ENCODE data around the gene PKD1.

PKD1 gene

DNA sequence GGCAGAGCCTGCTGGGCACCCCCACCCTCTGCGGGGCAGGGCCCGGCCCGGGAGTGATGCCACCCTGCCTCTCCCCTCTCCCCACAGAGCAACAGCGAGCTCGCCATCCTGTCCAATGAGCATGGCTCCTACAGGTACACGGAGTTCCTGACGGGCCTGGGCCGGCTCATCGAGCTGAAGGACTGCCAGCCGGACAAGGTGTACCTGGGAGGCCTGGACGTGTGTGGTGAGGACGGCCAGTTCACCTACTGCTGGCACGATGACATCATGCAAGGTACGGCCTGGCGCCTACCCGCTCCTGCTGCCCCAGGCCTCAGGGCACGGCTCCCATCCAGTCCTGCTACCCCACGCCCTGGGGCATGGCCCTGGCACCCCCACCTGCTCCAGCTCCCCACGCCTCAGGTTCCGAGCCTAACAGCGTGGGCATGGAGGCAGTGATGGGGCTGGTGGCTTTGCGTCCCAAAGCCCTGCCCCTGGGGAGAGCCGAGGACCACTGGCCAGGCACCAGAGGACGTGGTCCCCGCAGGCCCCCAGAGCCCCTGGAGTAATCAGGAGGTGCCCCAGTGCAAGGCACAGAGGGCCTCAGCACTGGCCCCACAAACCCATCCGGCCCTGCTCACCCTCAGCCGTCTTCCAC, 49.5 kb downstream of the PKD1 start:
- no peak for DNase-seq

- no peak for DNase-seq
Measured at GRCh38 chr16:2085669-2086068, 50.0 kb downstream of the PKD1 start.

- DNase-seq: no peak
Measured at GRCh38 chr16:2084895-2085625, 50.6 kb downstream of the PKD1 start.

- DNase-seq: no peak
Measured at GRCh38 chr16:2083876-2084780, 51.6 kb downstream of the PKD1 start.

- no peak for DNase-seq
Measured at GRCh38 chr16:2083409-2083808, 52.3 kb downstream of the PKD1 start.

- DNase-seq: no peak
Measured at GRCh38 chr16:2082983-2083364, 52.7 kb downstream of the PKD1 start.

DNA sequence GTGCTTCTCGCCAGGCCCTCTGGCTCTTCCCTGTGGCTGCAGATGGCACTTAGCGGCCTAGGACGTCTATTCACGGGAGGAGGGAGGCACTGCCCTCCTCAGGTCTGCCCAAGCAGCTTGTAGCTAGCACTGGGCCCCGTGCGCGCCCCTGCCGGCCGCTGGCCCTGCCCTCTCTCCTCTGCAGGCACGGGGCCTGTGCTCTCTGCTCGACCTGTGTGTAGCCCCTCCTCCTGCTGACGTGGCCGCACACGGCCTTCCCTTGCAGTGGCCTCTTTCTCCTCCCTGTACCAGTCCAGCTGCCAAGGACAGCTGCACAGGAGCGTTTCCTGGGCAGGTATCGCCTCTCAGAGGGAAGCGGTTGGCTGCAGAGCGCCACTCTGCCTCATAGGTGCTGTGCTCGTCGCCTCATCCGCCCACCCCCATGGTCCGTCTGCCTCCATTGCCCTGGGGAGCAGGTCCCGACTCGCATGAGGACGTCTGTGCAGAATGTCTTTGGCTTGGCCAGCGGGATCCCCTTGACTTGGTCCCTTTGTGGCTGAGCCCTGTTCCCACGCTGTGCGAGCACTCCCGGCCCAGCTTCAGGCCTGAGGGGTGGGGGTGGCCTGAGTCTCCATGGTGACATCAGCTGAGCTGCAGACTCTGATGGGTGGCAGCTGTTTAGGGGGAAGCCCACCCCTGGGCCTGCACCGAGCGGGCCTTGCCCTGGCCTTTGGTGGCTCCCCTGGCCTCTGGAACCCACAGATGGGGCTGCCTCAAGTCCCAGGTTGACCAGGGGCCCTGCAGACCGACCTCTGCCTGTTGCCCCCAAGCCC, 53.3 kb downstream of the PKD1 start:
- no peak for DNase-seq

GRCh38 chr16:2081201-2082084, 54.3 kb downstream of the PKD1 start:
- no peak for DNase-seq

GRCh38 chr16:2079991-2080390, 55.7 kb downstream of the PKD1 start:
- no peak for DNase-seq

DNA sequence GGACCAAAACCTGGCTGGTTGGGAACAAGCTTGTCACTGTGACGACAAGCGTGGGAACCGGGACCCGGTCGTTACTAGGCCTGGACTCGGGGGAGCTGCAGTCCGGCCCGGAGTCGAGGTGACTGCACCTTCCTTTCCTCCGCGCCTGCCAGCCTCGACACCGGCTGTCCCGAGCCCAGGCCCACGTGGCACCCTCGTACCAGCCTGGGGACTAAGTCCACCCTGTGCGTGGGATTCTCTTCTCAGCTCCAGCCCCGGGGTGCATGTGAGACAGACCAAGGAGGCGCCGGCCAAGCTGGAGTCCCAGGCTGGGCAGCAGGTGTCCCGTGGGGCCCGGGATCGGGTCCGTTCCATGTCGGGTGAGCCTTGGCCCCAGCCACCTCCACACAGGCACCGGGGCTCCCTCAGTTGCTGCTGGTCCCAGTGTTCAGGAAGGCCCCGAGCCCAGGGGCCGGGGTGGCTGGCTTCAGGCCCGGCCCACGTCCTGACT, 56.3 kb downstream of the PKD1 start:
- no peak for DNase-seq

DNA sequence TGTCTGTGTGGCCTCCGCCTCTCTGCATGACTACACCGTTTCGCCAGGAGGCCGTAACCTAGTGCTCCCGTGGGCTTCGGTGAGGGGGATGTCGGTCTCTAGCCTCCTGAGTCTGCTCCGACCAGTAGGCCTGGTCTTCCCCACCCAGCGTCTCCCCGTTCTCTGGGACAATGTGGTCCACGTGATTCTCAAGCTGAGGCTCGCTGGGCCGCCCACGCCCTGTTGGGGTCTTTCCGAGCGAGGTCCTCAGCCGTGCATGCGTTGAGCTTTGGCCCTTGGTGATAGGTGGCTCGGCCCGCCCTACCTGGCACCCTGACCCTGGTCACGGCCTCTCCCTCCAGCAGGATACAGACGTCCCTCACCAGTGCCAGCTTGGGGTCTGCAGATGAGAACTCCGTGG, 57.0 kb downstream of the PKD1 start:
- DNase-seq: no peak

GRCh38 chr16:2078096-2078495, 57.6 kb downstream of the PKD1 start:
- no peak for DNase-seq

- DNase-seq: no peak
Measured at GRCh38 chr16:2077696-2078095, 58.0 kb downstream of the PKD1 start.

GRCh38 chr16:2077016-2077415, 58.7 kb downstream of the PKD1 start:
- DNase-seq: no peak

DNA sequence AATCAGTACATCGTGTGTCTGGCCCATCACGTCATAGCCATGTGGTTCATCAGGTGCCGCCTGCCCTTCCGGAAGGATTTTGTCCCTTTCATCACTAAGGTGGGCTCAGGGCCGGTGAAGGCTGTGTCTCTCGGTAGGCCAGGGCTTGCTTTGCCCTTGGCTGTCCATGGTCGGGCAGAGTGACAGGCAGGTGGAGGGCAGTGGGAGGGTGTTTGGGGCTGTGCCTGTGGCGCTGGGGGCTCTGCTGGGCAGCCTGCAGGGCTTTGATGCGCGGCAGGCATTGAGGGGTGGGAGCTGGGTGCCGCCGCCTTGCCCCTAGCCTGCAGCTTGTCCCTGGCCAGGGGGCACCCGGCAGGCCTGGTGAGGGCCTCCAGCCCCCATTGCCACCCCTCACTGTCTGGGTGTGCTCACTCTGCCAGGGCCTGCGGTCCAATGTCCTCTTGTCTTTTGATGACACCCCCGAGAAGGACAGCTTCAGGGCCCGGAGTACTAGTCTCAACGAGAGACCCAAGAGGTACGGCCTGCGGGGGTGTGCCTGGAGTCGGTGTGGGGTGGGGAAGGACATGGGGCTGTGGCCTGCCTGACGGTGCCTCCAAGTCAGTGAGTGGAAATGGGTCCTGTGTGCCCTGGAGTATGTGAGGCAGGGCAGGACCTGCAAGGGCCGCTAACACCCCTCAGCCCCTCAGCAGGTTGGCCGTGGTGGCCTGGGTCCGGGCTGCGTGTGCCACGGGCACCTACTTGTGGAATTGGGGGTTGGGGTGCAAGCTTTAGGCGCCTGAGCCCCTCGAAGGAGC, 59.4 kb downstream of the PKD1 start:
- DNase-seq: no peak

DNA sequence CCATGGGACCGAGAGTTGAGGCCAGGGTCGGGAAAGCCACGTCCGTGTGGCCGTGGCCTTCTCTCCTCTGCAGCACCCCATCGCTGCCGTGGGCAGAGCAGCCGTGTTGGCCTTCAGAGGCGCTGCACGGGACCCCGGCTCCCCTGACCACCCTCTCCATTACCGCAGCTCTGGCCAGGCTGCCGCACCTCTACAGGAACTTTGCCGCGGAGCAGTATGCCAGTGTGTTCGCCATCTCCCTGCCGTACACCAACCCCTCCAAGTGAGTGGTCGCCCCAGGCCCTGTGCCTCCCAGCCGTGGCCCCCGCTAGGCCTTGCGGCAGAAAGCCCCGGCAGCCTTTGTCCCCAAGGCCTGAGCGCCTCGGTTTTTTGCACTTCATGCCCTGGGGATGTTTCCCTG, 60.1 kb downstream of the PKD1 start:
- no peak for DNase-seq

DNA sequence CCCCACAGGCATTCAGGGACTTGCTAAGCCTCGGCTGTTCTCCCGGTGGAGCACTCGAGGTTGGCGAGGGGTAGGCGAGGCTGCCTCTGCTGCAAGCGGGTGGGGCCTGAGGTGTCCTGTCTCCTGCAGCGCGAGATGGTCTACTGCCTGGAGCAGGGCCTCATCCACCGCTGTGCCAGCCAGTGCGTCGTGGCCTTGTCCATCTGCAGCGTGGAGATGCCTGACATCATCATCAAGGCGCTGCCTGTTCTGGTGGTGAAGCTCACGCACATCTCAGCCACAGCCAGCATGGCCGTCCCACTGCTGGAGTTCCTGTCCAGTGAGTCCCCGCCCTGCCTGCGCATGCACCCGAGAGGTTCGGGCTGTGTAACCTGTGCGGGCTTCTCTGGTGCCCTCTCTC, 61.6 kb downstream of the PKD1 start:
- DNase-seq: no peak

GRCh38 chr16:2072926-2073325, 62.8 kb downstream of the PKD1 start:
- DNase-seq: no peak

DNA sequence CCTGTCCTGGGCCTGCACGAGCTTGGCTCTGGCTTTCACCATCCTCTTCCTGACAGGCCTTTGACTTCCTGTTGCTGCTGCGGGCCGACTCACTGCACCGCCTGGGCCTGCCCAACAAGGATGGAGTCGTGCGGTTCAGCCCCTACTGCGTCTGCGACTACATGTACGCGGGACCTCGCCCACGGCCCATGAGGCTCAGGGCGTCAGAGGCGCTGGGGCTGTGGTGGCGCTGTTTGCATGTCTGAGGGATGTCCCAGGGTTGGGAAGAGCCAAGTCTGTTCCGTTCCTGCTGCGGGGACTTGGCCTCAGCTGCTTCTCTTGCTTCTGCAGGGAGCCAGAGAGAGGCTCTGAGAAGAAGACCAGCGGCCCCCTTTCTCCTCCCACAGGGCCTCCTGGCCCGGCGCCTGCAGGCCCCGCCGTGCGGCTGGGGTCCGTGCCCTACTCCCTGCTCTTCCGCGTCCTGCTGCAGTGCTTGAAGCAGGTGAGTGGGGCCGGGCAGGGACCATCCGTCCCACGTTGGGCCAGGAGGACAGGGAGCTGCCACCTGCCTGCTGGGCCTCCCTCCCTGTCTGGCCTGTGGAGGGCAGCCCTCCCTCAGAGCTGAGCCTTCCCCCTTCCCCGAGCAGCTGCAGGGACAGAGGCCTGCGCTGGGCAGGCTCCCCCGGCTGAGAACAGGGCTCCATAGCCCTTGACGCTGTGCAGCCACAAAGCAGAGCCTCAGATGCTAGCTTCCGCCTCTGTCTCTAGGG, 64.1 kb downstream of the PKD1 start:
- DNase-seq: no peak
